GM18499 (cell line): Measurements from ENCODE around the gene ZNF367.
"Not testable (repeated sequence)": the region's sequence is repeated elsewhere in the genome, so short reads cannot be mapped to it uniquely, and the experiment has no call there.

Experiments
- ATAC-seq: cut with Tn5 transposase; IDR thresholded peaks from one replicate; pipeline ENCODE4 v1.9.1; 2021; ENCODE audit warnings: moderate number of reproducible peaks; ENCODE audit not compliant: insufficient read depth, unreplicated experiment

ZNF367 gene

GRCh38 chr9:96375507-96375906 is 42.7 kb downstream of the ZNF367 start:
- ATAC-seq = not testable (repeated sequence)

DNA sequence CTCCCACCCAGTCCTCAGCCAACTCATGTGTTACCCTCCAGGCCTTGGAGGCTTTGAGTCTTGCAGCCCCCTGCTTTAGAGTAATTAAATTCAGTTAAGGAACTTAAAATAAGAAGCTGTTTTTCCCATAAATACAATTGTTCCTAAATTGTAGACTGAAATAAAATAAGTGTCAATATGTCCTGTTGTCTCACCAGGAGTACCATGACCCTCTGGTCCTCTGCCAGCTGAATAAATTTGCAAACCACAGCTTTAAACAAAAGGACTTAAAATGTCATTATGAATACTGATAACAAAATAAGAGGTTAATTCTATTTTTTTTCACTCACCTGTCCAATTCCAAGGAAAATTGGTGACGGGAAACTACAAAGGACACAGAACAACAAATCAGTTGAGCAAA is 50.2 kb downstream of the ZNF367 start:
- no peak for ATAC-seq

DNA sequence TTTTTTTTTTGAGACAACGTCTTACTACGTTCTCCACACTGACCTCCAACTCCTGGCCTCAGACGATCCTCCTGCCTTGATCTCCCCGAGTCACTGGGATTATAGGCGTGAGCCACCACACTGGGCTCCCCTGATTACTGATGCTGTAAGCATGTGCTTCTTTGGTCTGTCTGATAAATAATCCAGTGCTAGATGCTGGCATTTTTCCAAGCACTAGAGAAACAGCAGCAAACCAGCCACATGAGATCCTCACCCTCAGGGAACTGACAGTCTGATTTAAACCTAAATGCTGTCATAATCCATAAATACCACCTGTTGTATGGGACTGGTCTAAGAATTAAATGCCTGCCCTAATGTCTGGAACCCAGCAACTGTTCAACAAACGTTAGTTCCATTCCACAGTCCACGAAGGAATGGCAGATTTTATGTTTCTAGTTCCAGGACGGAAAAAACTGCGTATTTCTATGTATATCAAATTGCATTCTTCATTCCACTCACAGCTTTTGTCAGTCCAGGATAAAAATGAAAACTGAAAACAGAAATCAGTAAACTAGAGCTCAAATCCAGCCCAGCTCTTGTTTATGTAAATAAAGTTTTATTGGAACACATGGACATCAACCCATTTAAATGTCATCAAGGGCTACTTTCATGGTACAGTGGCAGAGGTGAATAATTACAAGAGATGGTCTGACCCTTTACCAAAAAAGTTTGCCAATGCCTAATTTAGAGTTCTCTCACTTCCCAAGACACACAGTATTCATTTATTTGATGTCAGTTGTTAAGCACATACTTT is 54.8 kb downstream of the ZNF367 start:
- ATAC-seq = no peak

DNA sequence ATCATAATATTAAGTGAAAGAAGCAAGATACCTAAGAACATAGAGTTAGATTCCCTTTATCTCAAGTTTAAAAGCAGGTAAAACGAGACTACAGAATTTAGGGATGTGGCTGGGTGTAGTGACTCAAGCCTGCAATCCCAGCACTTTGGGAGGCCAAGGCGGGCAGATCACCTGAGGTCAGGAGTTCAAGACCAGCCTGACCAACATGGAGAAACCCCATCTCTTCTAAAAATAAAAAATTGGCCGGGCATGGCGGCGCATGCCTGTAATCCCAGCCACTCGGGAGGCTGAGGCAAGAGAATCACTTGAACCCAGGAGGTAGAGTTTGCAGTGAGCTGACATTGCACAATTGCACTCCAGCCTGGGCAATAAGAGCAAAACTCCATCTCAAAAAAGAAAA is 56.1 kb downstream of the ZNF367 start:
- not testable (repeated sequence) for ATAC-seq

DNA sequence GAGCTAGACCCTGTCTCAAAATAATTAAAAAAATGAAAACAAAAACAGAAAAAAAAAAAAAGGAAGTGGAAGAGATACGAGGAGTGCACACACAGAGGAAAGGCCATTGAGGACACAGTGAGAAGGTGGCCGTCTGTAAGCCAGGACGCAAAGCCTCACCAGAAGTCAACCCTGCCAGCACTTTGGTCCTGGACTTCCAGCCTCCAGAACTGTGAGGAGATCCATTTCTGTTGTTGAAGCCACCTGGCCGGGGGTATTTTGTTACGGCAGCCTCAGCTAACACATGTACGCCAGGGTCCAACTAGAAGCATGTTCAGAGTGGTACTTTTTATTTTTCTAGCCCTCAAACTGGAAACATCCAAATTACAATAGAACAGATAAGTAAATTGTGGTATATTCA is 56.5 kb downstream of the ZNF367 start:
- no peak for ATAC-seq

DNA sequence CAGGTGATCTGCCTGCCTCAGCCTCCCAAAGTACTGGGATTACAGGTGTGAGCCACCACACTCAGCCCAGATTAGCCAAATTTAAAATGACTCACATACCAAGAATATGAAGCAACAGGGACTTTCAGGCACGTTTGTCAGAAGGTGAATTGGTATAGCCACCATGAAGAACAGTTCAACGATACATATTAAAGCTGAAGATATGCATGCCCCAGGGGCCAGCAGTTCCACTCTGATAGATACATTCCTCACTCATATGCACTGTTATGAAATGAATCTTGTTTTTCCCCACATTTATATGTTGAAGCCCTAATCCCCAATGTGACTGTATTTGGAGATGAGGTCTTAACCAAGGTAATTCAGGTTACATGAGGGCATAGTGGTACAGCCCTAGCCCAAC is 57.2 kb downstream of the ZNF367 start:
- no peak for ATAC-seq

DNA sequence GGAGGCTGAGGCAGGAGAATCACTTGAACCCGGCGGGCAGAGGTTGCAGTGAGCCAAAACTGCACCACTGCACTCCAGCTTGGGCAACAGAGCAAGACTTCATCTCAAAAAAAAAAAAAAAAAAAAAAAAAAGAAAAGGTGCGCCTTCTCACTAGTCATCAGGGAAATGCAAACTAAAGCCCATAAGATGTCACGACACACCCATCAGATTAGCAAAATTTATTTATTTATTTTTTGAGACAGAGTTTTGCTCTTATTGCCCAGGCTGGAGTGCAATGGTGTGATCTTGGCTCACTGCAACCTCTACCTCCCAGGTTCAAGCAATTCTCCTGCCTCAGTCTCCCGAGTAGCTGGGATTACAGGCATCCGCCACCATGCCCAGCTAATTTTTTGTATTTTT is 57.6 kb downstream of the ZNF367 start:
- ATAC-seq = not testable (repeated sequence)

GRCh38 chr9:96350866-96351265 is 67.3 kb downstream of the ZNF367 start:
- ATAC-seq = no peak

GRCh38 chr9:96348261-96348660 is 69.9 kb downstream of the ZNF367 start:
- no peak for ATAC-seq

DNA sequence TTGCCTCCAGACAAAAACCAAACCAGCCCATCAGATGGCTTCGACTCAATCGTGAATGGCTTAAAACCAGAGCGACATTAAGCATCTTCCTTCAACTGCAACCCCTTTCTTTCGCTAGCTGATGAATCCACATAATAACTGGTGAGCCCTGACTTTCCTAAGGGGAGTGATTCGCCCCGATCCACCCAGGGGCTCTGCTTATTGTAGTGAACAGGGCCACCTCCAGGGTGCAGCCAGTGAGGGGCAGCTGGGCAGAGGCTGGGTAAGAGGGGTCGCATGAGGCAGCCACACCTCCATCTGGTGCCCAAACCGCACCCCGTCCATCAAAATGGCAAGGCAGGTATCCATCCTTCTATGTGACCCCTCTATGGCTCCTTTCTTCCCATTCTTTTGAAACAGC is 72.6 kb downstream of the ZNF367 start:
- no peak for ATAC-seq

DNA sequence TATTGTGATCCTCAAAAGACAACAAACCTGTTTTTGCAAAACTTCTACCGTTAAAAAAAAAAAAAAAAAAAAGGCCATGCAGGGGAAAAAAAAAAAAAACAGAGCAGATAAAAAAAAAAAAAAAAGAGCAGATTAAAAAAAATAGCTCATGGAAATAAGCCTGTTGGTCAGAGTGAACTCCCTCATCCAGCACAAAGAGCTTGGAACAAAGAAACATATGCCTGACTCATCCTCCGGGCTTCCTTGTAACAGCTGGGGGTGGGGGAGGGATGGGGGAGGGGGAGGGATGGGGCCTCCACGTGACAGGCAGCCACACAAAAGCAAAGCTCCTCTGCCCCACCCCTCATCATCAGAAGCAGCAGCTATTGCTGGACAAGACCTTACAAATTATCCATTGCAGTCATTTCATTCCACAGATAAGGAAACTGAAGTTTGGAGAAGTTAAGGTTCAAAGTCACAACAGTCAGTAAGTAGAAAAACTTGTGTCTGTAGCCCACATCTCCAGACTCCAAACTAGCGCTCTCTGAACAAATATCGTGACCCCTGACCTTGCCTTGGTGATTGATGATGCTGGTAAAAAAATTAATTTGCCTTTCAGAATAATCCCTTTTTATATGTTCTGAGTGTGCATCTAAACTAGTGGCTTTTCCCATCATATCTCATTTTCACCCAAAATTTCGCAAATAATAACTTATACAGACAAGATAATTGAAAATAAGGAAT is 73.6 kb downstream of the ZNF367 start:
- ATAC-seq = no peak

GRCh38 chr9:96343515-96344360 is 74.4 kb downstream of the ZNF367 start:
- ATAC-seq = no peak

- ATAC-seq = no peak
Measured at GRCh38 chr9:96342571-96343245, 75.5 kb downstream of the ZNF367 start.

DNA sequence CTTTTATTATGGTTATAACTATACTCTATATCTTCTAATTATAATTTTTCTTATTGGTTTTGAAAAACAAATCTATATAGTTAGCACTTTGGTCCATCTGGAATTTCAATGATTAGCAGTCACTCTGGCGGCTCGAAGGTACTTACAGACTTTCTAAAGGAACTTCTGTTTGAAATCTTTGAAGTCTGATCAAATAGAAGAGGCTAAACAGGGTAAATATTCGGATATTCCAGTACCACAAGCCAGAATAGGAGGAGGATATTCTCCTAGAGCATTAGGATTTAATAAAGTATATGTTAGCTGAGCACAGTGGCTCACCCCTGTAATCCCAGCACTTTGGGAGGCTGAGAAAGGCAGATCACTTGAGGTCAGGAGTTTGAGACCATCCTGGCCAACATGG is 77.5 kb downstream of the ZNF367 start:
- ATAC-seq = no peak

DNA sequence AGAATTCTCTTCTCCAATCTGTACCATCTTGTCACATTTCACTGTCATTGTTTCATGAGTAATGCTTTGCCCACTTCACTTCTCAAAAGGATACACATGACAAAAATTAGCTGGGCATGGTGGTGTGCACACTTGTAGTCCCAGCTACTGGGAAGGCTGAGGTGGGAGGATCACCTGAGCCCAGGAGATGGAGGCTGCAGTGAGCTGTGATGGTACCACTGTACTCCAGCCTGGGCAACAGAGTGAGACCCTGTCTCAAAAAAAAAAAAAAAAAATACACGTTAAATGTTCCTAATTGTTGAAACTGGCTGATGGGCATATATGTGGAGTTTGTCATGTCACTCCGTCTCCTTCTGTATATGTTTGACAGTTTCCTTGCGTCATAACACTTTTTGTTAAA is 79.9 kb downstream of the ZNF367 start:
- no peak for ATAC-seq
